C4-2B (cell line): ENCODE results near the gene CDKN2A.

Experiments used
- H3K27ac ChIP-seq: fragments of 450-650 bp; 2 replicates; pipeline ENCODE4 v1.5.1; 2017
- ZFX ChIP-seq: fragments of 450-650 bp; IDR thresholded peaks from 2 replicates; pipeline ENCODE4 v1.6.1; 2017
- TF ChIP-seq, protein P1 (sequence below): fragments of 450-650 bp; conservative IDR thresholded peaks from 2 replicates; pipeline ENCODE4 v1.5.1; 2017; ENCODE audit warnings: mild to moderate bottlenecking

Gene CDKN2A

DNA sequence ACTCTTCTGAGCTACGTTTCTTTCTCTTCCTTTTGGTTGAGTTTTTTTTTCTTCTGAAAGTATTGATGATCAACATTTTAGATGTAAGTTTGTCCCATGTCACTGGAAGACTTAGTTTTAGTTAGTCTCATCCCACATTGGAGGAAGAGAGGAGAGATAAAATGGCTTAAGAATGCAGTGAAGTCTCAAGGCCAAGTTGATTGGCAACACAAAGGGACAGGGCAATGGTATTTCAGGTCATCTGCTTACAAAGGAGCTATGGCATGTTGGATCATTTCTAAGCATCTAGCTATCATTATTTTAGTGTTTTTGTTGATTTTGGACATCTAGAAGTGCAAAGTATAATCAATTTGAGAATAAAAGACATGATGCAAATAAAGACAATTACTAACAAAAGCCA lies 58.6 kb downstream of the CDKN2A start:
- TF ChIP-seq ZFX, result no peak
- TF ChIP-seq, protein P1, sequence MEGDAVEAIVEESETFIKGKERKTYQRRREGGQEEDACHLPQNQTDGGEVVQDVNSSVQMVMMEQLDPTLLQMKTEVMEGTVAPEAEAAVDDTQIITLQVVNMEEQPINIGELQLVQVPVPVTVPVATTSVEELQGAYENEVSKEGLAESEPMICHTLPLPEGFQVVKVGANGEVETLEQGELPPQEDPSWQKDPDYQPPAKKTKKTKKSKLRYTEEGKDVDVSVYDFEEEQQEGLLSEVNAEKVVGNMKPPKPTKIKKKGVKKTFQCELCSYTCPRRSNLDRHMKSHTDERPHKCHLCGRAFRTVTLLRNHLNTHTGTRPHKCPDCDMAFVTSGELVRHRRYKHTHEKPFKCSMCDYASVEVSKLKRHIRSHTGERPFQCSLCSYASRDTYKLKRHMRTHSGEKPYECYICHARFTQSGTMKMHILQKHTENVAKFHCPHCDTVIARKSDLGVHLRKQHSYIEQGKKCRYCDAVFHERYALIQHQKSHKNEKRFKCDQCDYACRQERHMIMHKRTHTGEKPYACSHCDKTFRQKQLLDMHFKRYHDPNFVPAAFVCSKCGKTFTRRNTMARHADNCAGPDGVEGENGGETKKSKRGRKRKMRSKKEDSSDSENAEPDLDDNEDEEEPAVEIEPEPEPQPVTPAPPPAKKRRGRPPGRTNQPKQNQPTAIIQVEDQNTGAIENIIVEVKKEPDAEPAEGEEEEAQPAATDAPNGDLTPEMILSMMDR, result no peak
- H3K27ac ChIP-seq, result no peak overlapping the region

DNA sequence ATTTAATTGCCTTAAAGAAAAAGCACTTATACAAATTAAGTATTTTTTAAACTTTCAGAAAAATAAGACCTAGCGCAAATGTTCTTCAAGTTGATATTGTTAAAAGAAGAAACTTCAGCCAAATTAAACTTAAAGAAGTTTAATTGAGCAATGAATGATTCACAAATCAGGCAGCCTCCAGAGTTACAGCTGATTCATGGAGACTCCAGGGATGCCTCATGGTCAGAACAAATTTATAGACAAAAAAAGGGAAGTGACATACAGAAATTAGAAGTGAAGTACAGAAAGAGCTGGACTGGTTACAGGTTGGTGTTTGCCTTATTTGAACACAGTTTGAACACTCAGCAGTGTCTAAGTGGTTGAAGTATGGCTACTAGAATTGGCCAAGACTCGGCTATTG lies 60.3 kb downstream of the CDKN2A start:
- TF ChIP-seq, protein P1, result no peak
- no peak for TF ChIP-seq ZFX
- no peak overlapping the region for H3K27ac ChIP-seq

DNA sequence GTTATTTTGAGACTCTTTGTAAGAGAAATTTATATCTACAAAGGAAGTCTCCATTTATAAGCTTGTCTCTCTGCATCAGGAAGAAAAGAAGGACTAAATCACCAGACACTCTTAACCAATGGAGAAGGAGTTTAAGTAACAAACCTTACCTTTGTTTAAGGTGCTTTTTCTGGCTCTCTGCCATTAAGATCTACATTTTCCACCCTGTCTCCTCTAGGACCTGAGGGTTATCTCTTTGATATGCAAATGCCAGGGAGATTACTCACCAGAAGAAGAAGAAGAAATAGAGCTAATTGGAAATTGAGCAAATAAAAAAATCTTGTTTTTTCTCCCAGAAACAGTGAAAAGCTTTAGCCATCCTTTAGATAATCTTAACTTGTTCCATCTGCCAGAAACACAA lies 60.9 kb downstream of the CDKN2A start:
- H3K27ac ChIP-seq, result no peak overlapping the region

DNA sequence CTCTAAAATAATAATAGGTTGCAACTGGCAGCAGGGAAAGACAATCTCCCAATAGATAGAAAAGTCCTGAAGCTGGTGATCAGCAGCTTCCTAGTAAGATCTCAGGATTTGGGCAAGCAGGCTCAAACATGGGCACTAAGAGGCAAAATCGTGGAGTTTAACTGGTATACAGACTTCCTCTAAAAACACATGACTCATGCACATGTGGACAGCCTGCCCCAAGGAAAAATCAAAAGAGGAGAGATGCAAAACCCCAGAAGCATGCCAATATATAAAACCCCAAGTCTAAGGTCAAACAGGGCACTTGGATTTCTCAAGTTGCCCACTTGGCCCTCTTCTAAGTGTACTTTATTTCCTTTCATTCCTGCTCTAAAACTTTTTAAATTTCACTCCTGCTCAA lies 62.8 kb downstream of the CDKN2A start:
- H3K27ac ChIP-seq, result no peak overlapping the region
- TF ChIP-seq, protein P1, result no peak
- no peak for TF ChIP-seq ZFX

More for the DNA sequence above, 60.9 kb downstream of the CDKN2A start:
- TF ChIP-seq, protein P1, result no peak
- no peak for TF ChIP-seq ZFX

DNA sequence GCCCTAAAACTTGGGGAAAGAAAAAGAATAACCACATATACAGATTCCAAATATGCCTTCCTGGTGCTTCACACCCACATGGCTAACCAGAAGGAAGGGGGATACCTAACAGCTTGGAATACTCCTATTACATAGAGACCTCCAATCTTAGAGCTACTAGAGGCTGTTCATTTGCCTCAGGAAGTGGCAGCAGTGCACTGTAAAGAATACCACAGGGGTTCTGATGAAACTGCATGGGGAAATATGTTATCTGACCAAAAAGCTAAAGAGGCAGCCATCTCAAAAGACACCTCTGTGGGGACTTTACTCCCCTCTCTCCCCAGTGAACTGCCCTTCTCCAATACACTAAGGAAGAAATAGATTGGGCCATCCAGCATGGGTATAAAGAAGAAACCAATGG lies 66.4 kb downstream of the CDKN2A start:
- TF ChIP-seq, protein P1, result no peak
- no peak for TF ChIP-seq ZFX
- no peak overlapping the region for H3K27ac ChIP-seq

DNA sequence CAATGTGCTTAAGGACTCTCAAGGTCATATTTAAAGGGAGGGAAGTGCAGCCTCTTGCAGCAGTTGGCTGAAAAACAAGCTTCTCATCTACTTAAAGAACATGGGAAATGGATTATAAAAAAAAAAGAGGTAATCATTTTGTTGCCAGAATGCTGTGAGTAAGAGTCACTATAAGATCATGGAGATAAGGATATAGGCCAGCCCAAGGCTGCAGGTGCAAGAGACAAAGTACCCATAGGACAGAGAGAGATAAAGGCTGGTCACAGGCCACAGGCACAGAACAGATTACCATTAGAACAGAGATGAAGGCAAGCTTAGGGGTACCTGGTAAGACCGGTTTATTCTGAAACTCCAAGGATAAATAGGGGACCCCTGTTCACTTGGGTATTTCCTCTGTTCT lies 70.5 kb downstream of the CDKN2A start:
- TF ChIP-seq ZFX, result no peak
- TF ChIP-seq, protein P1, result no peak
- no peak overlapping the region for H3K27ac ChIP-seq

DNA sequence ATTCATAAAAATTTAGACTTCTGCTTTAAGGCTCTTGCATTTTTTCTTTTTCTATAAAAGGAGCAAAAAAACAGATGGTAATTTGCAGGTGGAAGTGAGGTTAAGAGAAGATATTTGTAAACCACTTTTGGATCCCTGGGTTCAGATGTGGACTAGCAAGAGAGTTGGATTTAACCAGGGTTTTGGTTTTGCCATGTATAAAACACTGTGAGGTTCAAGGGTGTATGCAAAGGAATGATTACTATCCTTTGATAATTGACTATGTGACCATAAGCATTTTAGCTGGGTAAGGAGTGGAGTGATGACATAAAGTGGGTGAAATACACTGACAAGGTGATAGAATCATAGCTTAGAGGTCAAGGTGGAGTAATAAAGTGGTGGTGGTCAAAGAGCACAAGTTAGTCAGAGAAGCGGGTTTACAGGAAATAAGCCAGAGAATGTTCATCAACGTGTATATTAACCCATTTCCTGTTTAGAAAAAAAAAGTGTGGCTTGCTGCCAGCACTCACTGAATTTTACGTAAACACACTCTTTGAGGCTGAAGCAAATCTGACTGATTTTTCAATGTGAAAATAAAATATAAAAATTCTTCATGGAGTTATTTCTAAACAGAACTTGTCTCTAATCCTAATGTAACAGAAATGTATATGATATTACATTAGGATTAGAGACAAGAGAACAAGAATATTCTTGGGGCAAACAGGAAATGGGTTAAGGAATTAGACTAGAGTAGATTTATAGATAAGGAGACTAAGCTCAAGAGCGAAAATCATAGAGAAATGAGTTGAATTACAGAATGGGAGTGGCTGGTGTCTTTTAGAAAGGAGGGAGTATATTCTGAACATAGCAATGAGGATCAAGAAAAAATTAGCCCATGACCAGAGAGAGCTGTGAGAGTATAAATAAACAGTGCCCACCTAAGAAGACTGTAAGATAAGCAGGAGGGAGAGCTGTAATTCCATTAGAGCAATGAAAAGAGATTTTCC lies 74.5 kb downstream of the CDKN2A start:
- TF ChIP-seq ZFX, result no peak
- TF ChIP-seq, protein P1, result no peak
- H3K27ac ChIP-seq, result no peak overlapping the region
